ENCODE data around the gene PCSK2.

PCSK2 gene

GRCh38 chr20:17485017-17485416 is 258.2 kb downstream of the PCSK2 start:
- H3K4me3 ChIP-seq (replicated peaks; ENCODE audit: low read depth, low read length) = no peak overlapping the region
- DNase-seq (ENCODE audit: extremely low read depth, low read depth) = no peak
- TF ChIP-seq, protein P1, sequence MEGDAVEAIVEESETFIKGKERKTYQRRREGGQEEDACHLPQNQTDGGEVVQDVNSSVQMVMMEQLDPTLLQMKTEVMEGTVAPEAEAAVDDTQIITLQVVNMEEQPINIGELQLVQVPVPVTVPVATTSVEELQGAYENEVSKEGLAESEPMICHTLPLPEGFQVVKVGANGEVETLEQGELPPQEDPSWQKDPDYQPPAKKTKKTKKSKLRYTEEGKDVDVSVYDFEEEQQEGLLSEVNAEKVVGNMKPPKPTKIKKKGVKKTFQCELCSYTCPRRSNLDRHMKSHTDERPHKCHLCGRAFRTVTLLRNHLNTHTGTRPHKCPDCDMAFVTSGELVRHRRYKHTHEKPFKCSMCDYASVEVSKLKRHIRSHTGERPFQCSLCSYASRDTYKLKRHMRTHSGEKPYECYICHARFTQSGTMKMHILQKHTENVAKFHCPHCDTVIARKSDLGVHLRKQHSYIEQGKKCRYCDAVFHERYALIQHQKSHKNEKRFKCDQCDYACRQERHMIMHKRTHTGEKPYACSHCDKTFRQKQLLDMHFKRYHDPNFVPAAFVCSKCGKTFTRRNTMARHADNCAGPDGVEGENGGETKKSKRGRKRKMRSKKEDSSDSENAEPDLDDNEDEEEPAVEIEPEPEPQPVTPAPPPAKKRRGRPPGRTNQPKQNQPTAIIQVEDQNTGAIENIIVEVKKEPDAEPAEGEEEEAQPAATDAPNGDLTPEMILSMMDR (IDR thresholded peaks at IDR 0.05; ENCODE audit: low read depth, low read length, missing control alignments) = no peak

DNA sequence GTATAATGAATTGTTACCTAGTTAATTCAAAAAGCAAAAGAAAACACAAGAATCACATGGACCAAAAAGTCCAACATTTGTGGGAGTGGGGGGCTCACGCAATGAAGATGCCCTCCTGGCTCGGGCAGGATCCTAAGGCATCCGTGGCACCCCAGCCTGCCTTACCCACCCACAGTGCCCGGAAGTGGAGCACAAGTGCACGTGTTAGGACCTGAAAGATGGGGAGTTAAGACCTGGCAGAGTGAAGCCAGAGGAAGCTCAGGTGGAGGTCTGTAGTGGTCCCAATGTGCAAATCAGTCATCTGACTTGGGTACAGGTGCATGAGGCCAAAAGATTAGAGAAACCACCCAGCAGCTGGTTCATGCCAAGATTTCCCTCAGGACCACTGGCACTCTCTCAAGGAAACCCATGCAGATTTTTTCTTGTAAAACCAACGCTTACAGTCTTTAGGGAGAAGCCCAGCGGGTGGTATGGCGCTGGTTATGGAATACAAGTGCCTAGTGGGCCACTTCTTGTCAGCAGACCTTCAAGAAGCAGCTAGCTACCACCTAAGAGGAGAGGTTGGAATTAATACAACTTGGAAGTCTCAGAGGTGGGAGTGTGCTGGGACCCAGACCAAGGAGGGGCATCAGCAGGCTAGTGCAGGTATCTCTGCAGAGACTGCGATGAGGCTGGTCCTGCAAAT is 262.2 kb downstream of the PCSK2 start:
- no peak overlapping the region for H3K4me3 ChIP-seq (replicated peaks; ENCODE audit: low read depth, low read length)
- DNase-seq (ENCODE audit: extremely low read depth, low read depth) = no peak
- TF ChIP-seq, protein P1 (IDR thresholded peaks at IDR 0.05; ENCODE audit: low read depth, low read length, missing control alignments) = no peak

- H3K4me3 ChIP-seq (replicated peaks; ENCODE audit: low read depth, low read length) = no peak overlapping the region
- no peak for DNase-seq (ENCODE audit: extremely low read depth, low read depth)
- TF ChIP-seq, protein P1 (IDR thresholded peaks at IDR 0.05; ENCODE audit: low read depth, low read length, missing control alignments) = no peak
Observed at GRCh38 chr20:17490501-17490900, 263.7 kb downstream of the PCSK2 start.

GRCh38 chr20:17491041-17491440 is 264.2 kb downstream of the PCSK2 start:
- no peak for DNase-seq (ENCODE audit: extremely low read depth, low read depth)
- TF ChIP-seq, protein P1 (IDR thresholded peaks at IDR 0.05; ENCODE audit: low read depth, low read length, missing control alignments) = no peak
- no peak overlapping the region for H3K4me3 ChIP-seq (replicated peaks; ENCODE audit: low read depth, low read length)

DNA sequence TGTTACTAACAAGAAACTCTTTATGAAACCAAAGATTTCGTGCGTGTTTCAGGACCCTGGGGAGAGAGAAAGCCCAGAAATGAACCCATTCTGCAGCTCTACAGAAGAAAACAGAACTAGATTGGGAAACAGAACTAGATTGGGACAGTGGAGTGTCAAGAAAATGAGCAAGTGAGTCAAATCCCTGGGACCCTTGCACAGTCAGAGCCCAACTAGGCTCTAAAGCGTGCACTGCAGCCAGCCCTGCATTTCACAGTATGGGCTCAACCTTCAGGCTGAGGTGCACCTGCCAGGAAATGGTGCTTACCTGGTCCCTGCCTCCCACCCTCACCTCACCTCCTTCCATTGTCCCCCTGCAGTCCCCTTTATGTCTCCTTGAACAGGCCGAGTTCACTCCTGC is 264.6 kb downstream of the PCSK2 start:
- TF ChIP-seq, protein P1 (IDR thresholded peaks at IDR 0.05; ENCODE audit: low read depth, low read length, missing control alignments) = no peak
- H3K4me3 ChIP-seq (replicated peaks; ENCODE audit: low read depth, low read length) = no peak overlapping the region
- no peak for DNase-seq (ENCODE audit: extremely low read depth, low read depth)

- TF ChIP-seq, protein P1 (IDR thresholded peaks at IDR 0.05; ENCODE audit: low read depth, low read length, missing control alignments) = no peak
- no peak overlapping the region for H3K4me3 ChIP-seq (replicated peaks; ENCODE audit: low read depth, low read length)
- DNase-seq (ENCODE audit: extremely low read depth, low read depth) = no peak
Observed at GRCh38 chr20:17493173-17493572, 266.3 kb downstream of the PCSK2 start.

DNA sequence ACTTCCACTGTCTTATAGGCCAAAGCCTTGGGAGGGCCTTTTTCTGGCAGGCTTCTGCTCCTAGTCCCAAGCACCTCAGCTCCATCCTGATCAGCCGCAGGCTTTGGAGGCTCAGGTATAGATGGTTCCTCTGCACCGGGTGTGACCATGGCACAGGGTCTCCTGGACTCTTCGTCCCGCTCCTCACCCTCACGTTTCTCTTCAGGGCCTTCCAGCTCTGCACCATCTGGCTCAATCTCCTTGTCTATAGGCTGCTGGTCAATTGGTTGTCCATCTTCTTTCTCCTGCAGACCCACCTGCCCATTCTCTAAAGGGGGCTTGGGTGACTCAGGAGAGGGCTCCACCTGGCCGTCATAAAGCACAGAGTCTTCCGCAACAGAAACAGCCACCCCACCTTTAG is 267.4 kb downstream of the PCSK2 start:
- no peak for DNase-seq (ENCODE audit: extremely low read depth, low read depth)
- no peak overlapping the region for H3K4me3 ChIP-seq (replicated peaks; ENCODE audit: low read depth, low read length)
- TF ChIP-seq, protein P1 (IDR thresholded peaks at IDR 0.05; ENCODE audit: low read depth, low read length, missing control alignments) = no peak

All from HFF-Myc (cell line).